Erythroblast (primary cell): ENCODE measurements around the gene DYTN.

Source experiments
- DNase-seq, 2 experiments: peaks; one replicate each; lab custom pipeline; 2025; lab: John Stamatoyannopoulos, UW
- GATA1 ChIP-seq: IDR thresholded peaks from 2 replicates; pipeline ENCODE4 v1.6.1; 2011; ENCODE audit warnings: low read depth, mild to moderate bottlenecking, control low read depth, low read length, moderate library complexity
- POLR2A ChIP-seq: IDR thresholded peaks from 2 replicates; pipeline ENCODE4 v1.6.1; 2011; ENCODE audit warnings: mild to moderate bottlenecking, low read length

DYTN gene

GRCh38 chr2:206683546-206683945 is 34.6 kb downstream of the DYTN start:
- DNase-seq, result no peak
- TF ChIP-seq GATA1, result no peak
- TF ChIP-seq POLR2A, result no peak

GRCh38 chr2:206670531-206671319 is 47.5 kb downstream of the DYTN start:
- no peak for DNase-seq
- TF ChIP-seq POLR2A, result no peak
- TF ChIP-seq GATA1, result no peak

- no peak for DNase-seq
- no peak for TF ChIP-seq GATA1
- no peak for TF ChIP-seq POLR2A
These were observed 52.9 kb downstream of the DYTN start for GRCh38 chr2:206665251-206665650.

DNA sequence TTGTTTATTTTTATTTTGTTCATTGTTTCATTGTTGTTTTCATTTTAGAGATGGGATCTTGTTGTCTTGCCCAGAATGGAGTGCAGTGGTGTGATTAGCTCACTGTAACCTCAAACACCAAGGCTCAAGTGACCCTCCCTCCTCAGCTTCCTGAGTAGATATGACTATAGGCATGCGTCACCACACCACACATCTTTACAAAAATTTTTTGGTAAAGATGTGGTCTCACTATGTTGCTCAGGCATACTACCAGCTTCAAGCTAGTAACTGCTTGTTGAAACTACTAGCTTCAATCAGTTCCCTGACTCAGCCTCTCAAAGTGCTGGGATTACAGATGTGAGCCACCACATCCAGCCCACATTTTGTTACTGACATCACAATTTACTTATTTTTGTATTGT is 61.1 kb downstream of the DYTN start:
- DNase-seq, result no peak
- TF ChIP-seq POLR2A (no peak), GATA1 (no peak)

GRCh38 chr2:206647985-206648384 is 70.2 kb downstream of the DYTN start:
- TF ChIP-seq POLR2A (no peak), GATA1 (no peak)
- peak in 1 of 2 experiments; percentile 46 for DNase-seq

GRCh38 chr2:206642075-206643025 is 75.8 kb downstream of the DYTN start, which contains the start of gene FAM237A:
Gene FAM237A (plus strand): TSS chr2:206642487. CDS start chr2:206644237, 1,750 bp downstream.
- no peak for TF ChIP-seq GATA1
- TF ChIP-seq POLR2A, result no peak
- peak; percentile 41 to 55 for DNase-seq

DNA sequence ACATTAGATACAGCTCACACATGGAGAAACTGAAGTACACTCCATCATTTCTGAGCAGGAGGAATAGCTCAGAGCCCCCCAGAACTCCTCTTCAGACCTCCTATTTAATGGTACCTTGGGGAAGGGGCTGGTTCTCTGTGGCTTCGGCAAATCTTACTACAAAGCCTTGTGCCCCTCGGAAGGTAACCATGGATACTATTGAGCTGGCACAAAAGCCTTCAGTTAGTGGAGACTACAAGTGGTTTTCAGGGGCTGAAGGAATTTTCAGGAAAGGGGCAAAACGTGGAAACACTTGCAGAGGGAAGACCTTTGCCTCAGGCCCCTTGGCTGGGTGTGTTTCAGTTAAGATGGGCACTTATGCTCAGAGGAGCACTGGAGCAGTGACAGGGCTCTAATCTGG is 77.0 kb downstream of the DYTN start:
- TF ChIP-seq GATA1 (no peak), POLR2A (no peak)
- no peak for DNase-seq

GRCh38 chr2:206639636-206640035 is 78.6 kb downstream of the DYTN start:
- no peak for TF ChIP-seq GATA1
- no peak for TF ChIP-seq POLR2A
- no peak for DNase-seq

GRCh38 chr2:206635015-206635414 is 83.2 kb downstream of the DYTN start:
- TF ChIP-seq POLR2A (no peak), GATA1 (no peak)
- no peak for DNase-seq

DNA sequence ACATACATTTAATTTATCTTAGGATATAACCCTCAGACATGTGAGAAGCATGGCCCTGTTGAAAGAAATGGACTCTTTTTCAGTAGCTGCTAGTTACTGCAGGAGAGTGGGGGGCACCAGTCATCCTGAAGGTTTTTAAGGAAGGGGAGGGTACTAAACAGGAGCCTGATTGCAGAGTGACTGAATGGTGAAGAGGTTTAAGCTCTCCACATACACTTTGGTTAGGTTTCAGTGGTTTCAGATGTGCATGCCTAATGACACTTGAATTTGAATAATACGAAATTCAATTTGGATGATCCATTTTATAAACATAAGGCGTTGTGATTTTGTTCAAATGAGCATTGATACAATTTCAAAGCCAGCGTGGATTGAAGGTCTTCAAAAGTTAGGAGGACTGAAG is 86.9 kb downstream of the DYTN start:
- DNase-seq, result no peak
- no peak for TF ChIP-seq POLR2A
- TF ChIP-seq GATA1, result no peak

GRCh38 chr2:206627632-206628031 is 90.6 kb downstream of the DYTN start:
- no peak for DNase-seq
- TF ChIP-seq POLR2A (no peak), GATA1 (no peak)

GRCh38 chr2:206626108-206626507 is 92.1 kb downstream of the DYTN start:
- DNase-seq, result no peak
- no peak for TF ChIP-seq POLR2A
- no peak for TF ChIP-seq GATA1

DNA sequence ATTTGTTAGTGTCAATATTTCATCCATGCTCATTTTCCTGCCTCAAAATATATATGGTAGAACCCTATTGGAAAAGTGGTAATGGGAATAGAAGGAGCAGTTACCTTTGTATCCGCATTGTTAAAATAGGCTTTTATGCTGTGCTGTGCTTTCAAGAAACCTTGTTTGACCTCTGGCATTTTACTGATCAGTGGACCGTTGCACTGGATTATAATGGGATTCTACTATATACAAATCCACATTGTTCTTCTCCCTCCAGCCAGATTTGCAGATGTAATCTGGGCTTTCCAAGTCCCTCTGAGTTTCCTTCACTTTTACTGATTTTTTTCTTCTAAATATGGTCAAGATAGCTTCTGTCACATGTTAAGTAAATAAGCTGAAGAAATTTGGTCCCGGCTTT is 99.2 kb downstream of the DYTN start:
- TF ChIP-seq POLR2A (no peak), GATA1 (no peak)
- DNase-seq, result no peak

DNA sequence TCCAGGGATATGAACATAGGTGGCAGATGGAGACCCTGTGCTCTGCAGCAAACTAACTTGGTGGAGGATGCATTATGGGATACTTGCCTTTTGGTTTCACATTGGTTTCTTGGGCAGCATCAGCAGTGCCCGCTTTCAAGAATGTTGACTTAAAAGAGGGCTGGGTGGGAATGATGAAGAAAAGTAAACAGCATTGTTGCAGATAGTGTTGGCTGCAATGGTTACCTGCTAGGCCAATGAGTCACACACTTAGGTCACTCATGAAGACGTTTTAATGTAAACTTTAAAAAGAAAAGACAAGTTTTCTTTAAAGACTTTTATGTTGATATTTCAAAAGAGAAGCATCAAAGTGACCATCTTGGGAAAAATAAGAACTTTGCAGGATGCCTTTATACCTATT is 102.0 kb downstream of the DYTN start:
- TF ChIP-seq POLR2A, result no peak
- no peak for TF ChIP-seq GATA1
- no peak for DNase-seq
